Spleen (tissue), 7 donors: Measurements from ENCODE around the gene SPRR2D.

Source experiments
- POLR2AphosphoS5 ChIP-seq, 3 donors: sonication (generic); formaldehyde crosslinking; IDR thresholded peaks; one replicate each; pipeline ENCODE4 v1.5.1; 2017; ENCODE audit warnings: antibody characterized with exemption in 3 of 3
- TF ChIP-seq, protein P1 (sequence below), 11 experiments: fragments of 200-600 bp in 7 of 11; fragments of 450-650 bp in 4 of 11; sonication (generic) in 4 of 11; IDR thresholded peaks in 8 of 11; conservative IDR thresholded peaks in 3 of 11; 1 replicate in 7 of 11; 2 replicates in 4 of 11; pipeline versions ENCODE4 v1.4.0 to v1.8.0; 2016 to 2021; ENCODE audit warnings: antibody characterized with exemption in 11 of 11, inconsistent platforms in 4 of 11, mild to moderate bottlenecking in 1 of 11
- donor health status: DM: no; HTN: no; CAD: no; lungs with moderate emphysema.
- donor health status: DM: no; HTN: no; CAD: no.
- donor health status: DM: no; HTN: no; CAD: no.

DNA sequence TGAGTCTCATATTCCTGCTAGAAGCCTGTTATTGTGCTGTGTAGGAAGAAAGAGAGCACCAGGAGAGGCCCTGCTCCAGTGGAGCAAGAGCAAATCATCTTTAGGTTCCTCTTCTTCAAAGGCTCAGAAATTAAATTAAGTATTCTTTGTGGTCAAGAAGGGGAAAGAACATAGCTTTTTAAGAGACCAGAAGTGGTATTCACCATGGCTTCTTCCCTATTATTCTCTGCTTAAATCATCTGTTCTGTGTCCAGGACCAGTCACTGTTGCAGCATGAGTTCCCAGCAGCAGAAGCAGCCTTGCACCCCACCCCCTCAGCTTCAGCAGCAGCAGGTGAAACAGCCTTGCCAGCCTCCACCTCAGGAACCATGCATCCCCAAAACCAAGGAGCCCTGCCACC is 8.8 kb downstream of the SPRR2D start:
- TF ChIP-seq, protein P1, sequence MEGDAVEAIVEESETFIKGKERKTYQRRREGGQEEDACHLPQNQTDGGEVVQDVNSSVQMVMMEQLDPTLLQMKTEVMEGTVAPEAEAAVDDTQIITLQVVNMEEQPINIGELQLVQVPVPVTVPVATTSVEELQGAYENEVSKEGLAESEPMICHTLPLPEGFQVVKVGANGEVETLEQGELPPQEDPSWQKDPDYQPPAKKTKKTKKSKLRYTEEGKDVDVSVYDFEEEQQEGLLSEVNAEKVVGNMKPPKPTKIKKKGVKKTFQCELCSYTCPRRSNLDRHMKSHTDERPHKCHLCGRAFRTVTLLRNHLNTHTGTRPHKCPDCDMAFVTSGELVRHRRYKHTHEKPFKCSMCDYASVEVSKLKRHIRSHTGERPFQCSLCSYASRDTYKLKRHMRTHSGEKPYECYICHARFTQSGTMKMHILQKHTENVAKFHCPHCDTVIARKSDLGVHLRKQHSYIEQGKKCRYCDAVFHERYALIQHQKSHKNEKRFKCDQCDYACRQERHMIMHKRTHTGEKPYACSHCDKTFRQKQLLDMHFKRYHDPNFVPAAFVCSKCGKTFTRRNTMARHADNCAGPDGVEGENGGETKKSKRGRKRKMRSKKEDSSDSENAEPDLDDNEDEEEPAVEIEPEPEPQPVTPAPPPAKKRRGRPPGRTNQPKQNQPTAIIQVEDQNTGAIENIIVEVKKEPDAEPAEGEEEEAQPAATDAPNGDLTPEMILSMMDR (IDR thresholded peaks at IDR 0.05 in 8 of 11, conservative IDR thresholded peaks at IDR 0.05 in 3 of 11) = no peak
- no peak for TF ChIP-seq POLR2AphosphoS5 (IDR thresholded peaks at IDR 0.05)
